Measurements from ENCODE around the gene LBHD2. TPM values are rescaled to one million over a fixed set of nuclear protein-coding genes. Genes with fewer than 3 reads are reported as not detected.
A peak's percentile ranks its signal among the peaks of the same experiment; 100 is the strongest.

The LBHD2 gene
- total RNA-seq, 1 donor from 2014 or later, result not detected

GRCh38 chr14:103086771-103087342 is 2.8 kb downstream of the LBHD2 start:
- no peak overlapping the region for H3K4me3 ChIP-seq (ENCODE audit: low read depth, low read length)
- no peak for DNase-seq (ENCODE audit: low read depth)
- TF ChIP-seq CTCF (conservative IDR thresholded peaks at IDR 0.05; ENCODE audit: low read depth, low read length), result no peak

GRCh38 chr14:103087343-103087835 is 3.4 kb downstream of the LBHD2 start:
- TF ChIP-seq CTCF (conservative IDR thresholded peaks at IDR 0.05; ENCODE audit: low read depth, low read length), result no peak
- H3K4me3 ChIP-seq (ENCODE audit: low read depth, low read length), result no peak overlapping the region
- no peak for DNase-seq (ENCODE audit: low read depth)

GRCh38 chr14:103088921-103089320 is 4.9 kb downstream of the LBHD2 start:
- no peak for TF ChIP-seq CTCF (conservative IDR thresholded peaks at IDR 0.05; ENCODE audit: low read depth, low read length)
- DNase-seq (ENCODE audit: low read depth), result no peak
- no peak overlapping the region for H3K4me3 ChIP-seq (ENCODE audit: low read depth, low read length)

GRCh38 chr14:103089386-103090335 is 5.7 kb downstream of the LBHD2 start:
- TF ChIP-seq CTCF (conservative IDR thresholded peaks at IDR 0.05; ENCODE audit: low read depth, low read length), result no peak
- no peak for DNase-seq (ENCODE audit: low read depth)
- H3K4me3 ChIP-seq (ENCODE audit: low read depth, low read length), result no peak overlapping the region

- H3K4me3 ChIP-seq (ENCODE audit: low read depth, low read length), result no peak overlapping the region
- no peak for DNase-seq (ENCODE audit: low read depth)
- TF ChIP-seq CTCF (conservative IDR thresholded peaks at IDR 0.05; ENCODE audit: low read depth, low read length), result no peak
Observed at GRCh38 chr14:103090481-103091020, 6.5 kb downstream of the LBHD2 start.

- no peak for DNase-seq (ENCODE audit: low read depth)
- peak overlapping the region; percentile 42 for H3K4me3 ChIP-seq (ENCODE audit: low read depth, low read length)
- peak; percentile 34 for TF ChIP-seq CTCF (conservative IDR thresholded peaks at IDR 0.05; ENCODE audit: low read depth, low read length)
Observed at GRCh38 chr14:103091041-103091882, 7.3 kb downstream of the LBHD2 start.

All from epithelial cell of proximal tubule (primary cell).